ENCODE measurements around the gene AAK1.
"Not testable (repeated sequence)": the region's sequence is repeated elsewhere in the genome, so short reads cannot be mapped to it uniquely, and the experiment has no call there.

The AAK1 gene

GRCh38 chr2:69659941-69660483 is 16.5 kb upstream of the AAK1 start:
- DNase-seq (ENCODE audit: low spot score): no peak

GRCh38 chr2:69659349-69659748 is 15.8 kb upstream of the AAK1 start:
- no peak for DNase-seq (ENCODE audit: low spot score)

DNA sequence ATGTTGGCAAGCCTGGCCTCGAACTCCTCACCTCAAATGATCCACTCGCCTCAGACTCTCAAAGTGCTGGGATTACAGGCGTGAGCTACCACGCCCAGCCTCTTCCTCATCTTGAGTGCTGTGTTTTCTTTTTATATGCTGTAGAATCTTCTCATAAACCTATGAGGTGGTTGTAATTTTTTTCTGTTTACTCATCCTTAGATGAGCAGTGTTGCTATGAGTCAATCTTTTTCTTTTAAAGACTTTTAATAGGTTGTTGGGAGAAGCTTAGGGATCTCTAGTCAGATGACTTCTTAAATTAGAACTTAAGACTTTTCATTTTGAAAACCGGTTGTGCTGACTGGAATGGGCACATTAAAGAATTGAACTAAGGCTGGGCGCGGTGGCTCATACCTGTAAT is 8.7 kb upstream of the AAK1 start:
- no peak for DNase-seq (ENCODE audit: low spot score)

DNA sequence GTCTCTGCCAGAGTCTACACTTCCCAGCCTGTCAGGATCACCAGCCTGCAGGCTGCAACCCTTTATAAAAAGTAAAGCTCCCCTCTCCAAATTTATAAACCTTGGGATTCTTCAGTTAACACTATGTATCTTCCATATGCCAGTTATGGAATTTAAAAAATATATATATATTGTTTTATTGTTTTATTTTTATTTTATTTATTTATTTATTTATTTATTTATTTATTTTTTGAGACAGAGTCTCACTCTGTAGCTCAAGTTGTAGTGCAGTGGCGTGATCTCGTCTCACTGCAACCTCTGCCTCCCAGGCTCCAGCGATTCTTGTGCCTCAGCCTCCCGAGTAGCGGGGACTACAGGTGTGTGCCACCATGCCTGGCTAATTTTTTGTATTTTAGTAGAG is 3.7 kb upstream of the AAK1 start:
- DNase-seq (ENCODE audit: low spot score): not testable (repeated sequence)

DNA sequence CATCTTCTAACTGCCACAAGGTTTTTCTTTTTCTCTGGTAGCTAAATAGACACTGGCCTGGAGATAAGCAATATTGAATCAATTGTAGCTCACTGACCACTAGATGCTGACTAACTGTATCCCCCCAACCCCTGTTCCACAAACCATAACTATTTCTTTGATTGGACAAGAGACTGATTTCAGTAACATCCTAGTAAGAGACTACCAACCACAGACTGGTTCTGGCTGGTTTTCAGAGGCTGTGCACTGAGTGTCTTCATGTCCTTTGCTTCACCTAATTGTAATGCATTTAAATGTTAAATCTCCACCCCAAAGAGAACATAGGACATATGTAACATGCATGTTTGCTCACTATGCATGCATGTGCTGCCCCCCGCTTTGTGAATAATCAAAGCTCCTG is 3.2 kb upstream of the AAK1 start:
- DNase-seq (ENCODE audit: low spot score): no peak

DNA sequence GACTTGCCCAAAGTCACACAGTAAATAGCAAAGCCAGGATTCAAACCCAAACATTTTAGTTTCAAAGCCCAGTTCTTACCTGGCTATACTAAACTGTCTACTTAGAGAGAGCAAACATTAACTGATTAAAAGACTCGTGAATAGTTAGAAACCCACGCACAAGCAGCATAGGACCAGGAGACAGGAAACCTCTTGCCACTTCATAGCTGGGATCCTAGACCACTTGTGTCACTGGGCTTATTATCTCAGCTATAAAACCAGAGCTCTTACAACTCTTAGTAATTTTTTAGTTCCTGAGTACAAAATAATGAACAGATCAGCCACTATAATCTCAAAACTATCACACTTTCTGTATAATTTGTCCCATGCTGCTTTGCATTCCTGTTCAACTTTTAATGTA is 2.4 kb upstream of the AAK1 start:
- no peak for DNase-seq (ENCODE audit: low spot score)

DNA sequence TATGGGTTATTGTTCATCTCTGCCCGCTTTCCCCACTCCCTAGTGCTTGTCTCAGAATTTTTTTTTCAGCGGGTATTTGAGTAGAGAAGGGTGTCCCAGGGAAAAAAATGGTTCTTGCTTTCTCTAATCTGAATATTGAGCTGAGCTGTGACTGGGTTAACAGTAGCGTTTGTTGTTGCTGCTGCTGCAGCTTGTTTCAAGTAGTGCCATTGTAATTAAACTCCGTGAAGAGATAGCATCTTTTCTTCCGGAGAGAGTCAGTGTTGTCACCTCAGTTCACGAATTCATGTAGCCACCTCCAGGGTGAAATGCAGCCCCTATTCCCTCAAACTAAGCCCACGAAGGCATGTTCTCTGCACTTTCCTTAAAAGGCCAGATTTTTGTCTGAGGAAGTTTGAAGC is 1.5 kb upstream of the AAK1 start:
- no peak for DNase-seq (ENCODE audit: low spot score)

GRCh38 chr2:69644506-69644979 is 1.0 kb upstream of the AAK1 start:
- DNase-seq (ENCODE audit: low spot score): no peak

DNA sequence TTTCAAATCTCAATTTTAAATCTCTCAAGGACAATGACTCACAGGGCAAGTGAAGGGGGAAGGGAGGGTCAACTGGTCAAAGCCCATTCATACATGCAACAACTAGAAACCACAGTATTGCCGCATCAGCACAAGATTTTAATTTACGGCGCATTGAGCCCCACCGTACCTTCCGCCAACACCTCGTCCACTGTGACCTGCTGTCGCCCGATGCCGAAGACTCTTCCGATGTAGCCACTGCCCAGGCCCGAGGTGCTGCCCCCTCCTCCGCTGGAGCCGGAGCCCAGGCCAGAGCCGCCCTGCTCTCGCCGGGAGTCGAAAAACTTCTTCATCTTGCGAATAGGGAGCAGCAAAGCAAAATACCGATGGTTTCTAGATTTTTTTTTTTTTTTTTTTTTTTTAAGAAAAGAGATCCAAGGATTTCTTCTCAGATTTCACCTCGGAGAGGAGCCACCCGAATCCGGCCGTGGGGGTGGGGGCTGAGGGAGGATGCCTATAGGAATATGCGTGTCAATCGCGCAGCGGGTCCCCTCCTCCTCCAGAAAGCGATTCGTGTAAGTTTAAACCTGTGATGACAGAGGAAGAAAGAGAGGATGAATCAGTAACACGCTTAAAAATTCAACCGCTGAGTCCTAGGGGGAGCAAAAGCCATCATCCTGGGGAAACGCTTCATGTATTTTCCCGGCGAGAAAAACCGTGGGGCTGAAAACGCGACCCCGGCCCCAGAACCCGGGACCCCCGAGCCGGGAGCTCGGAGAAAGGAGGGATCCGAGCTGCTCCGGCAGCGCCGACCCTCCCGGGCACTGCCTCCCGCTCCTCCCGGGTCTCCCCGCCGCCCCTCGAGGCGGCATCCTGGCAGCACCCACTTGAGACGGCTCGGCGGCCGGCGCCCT is 584 bp downstream of the AAK1 start:
- peak; percentile 11 for DNase-seq (ENCODE audit: low spot score)

DNA sequence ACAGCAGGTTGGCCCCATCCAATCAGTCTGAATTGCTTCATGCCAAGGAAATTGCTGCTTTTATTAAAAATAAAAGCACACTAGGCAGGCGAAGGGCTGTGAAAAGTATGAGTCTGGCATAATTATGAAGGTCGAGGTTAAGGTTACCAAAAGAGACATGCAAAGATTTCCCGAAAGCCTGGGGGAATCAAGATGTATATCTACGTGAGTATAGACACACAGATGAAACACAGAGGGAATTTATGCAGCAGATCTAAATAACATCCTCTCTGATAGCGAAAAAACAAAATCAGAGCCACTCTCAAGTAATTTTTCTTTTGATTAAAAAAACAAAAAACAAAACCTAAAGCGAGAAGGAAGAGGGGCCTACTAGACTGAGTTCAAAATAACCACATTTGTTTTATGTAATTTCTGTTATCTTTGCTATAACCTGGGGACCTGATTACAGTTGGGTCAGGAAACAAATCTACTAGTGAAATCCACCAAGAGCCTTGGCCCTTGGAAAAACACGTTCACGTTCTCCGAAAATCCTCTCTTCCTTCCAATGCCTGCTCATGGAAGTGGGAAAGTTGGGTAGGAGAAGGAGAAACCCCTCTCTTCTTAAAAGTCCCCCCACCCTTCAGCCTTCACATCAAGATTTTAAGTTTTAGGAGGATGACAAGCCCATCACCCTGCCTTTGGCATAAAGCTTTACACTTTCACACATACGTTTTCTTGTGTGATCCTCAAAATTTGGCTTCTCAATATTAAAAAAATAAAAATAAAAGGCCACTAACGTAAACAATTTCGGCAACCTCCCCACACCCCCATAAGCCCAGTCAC is 1.4 kb downstream of the AAK1 start:
- DNase-seq (ENCODE audit: low spot score): no peak

DNA sequence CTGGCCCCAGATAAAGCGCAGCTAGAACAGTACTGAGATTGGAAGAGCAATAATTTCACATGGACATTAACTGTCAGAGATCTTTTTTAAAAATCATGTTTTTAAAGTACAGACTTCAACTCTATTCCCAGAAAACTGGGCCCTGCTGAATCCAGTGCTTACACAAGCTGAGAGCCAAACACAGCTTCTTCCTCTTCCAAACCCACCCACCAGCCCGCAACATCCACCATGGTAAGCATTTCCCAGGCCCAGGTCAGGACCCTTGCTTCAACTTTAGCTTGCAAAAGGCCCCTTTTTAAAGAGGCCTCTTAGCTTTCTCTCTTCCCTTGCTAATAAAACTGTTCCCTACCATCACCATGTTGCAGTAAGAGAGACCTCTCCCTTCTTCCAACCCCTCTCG is 2.1 kb downstream of the AAK1 start:
- no peak for DNase-seq (ENCODE audit: low spot score)

- DNase-seq (ENCODE audit: low spot score): no peak
Observed at GRCh38 chr2:69639266-69639665, 4.3 kb downstream of the AAK1 start.

- no peak for DNase-seq (ENCODE audit: low spot score)
Observed at GRCh38 chr2:69638630-69639029, 4.9 kb downstream of the AAK1 start.

DNA sequence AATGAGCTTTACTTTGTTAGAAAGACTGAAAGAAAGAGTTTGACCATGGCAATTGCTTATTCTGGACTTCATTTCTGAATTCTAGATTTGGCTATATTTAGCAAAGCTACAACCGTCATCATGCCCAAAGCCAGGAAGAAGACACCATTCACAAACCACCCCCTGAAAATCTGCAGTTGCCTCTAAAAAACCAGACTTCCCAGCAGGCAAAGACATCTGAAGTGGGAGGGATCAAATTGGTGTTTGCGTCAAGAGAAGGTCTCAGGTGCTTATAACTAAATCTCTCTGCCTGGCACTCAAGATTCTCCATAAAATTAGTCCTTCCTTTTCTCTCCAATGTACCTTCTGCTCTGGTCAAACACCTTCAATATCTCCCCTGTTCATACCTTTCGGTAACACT is 5.6 kb downstream of the AAK1 start:
- no peak for DNase-seq (ENCODE audit: low spot score)

- no peak for DNase-seq (ENCODE audit: low spot score)
Observed at GRCh38 chr2:69636395-69636794, 7.1 kb downstream of the AAK1 start.

DNA sequence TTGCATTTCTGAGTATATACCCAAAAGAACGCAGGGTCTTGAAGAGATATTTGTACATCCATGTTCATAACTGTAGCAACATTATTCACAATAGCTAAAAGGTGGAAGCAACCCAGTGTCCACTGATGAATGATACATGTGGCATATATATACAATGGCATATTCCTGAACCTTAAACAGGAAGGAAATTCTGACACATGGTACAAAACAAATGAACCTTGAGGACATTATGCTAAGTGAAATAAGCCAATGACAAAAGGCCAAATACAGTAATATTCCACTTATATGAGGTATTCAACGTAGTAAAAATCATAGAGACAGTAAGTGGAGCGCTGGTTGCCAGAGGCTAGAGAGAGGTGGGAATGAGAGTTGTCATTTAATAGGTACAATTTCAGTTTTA is 8.1 kb downstream of the AAK1 start:
- DNase-seq (ENCODE audit: low spot score): no peak

GRCh38 chr2:69634196-69634821 is 9.2 kb downstream of the AAK1 start:
- DNase-seq (ENCODE audit: low spot score): no peak

GRCh38 chr2:69631402-69631801 is 12.1 kb downstream of the AAK1 start:
- no peak for DNase-seq (ENCODE audit: low spot score)

DNA sequence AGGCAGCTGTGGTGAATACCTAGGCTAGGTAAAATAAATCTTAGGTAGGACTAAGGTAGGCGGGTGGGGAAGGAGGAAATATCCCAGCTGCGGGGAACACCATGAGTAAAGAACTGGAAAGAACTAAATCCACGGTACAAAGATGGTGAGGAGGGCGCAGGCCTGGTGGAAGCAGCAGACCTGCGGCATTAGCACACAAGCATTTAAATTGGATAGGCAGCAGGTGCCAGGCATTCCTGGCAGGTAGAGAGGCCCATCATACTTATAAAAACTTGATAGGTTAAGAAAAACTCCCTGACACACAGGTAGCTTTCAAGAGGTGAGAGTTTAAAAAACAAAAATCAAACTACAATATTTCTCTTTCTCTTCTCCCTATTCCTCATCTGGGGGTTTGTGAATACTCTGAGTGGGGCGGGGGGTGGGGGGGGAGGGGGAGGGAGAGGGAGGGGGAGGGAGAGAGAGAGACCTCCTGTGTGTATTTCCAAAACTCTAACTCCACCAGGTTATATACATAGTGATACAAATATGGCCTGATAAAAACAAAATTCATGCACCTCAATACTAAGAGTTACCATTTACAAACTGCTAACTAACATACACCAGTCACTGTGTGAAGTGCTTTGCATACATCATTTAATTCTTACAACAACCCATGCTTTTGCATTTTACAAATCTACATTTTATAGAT is 13.5 kb downstream of the AAK1 start:
- no peak for DNase-seq (ENCODE audit: low spot score)

GRCh38 chr2:69628325-69629021 is 15.1 kb downstream of the AAK1 start:
- DNase-seq (ENCODE audit: low spot score): no peak

Data from germinal center (tissue), 1 donor.